GM23338 (cell line): ENCODE measurements around the gene ZBBX.
A peak's percentile ranks its signal among the peaks of the same experiment; 100 is the strongest.

Source experiments
- CTCF ChIP-seq, 2 experiments: fragments of 200-600 bp in 1 of 2; sonication (generic) in 1 of 2; conservative IDR thresholded peaks; 2 replicates each; pipeline versions ENCODE4 v1.5.1 to v1.6.1; 2016 to 2017; ENCODE audit warnings: antibody characterized with exemption in 2 of 2, low read depth in 2 of 2, mild to moderate bottlenecking in 2 of 2, moderate library complexity in 1 of 2
- EZH2 ChIP-seq: fragments of 200-600 bp; sonication (generic); IDR thresholded peaks from one replicate; pipeline ENCODE4 v1.8.0; 2017; ENCODE audit warnings: antibody characterized with exemption, mild to moderate bottlenecking, low read depth; ENCODE audit not compliant: unreplicated experiment
- EZH2phosphoT487 ChIP-seq: fragments of 200-600 bp; sonication (generic); IDR thresholded peaks from one replicate; pipeline ENCODE4 v1.8.1; 2018; ENCODE audit warnings: antibody characterized with exemption; ENCODE audit not compliant: unreplicated experiment
- JUNB ChIP-seq: IDR thresholded peaks from one replicate; pipeline ENCODE4 v1.6.1; 2016; ENCODE audit warnings: antibody characterized with exemption; ENCODE audit not compliant: unreplicated experiment
- NANOG ChIP-seq: IDR thresholded peaks from 2 replicates; pipeline ENCODE4 v1.6.1; 2016; ENCODE audit warnings: antibody characterized with exemption, borderline replicate concordance
- POLR2AphosphoS5 ChIP-seq: IDR thresholded peaks from 2 replicates; pipeline ENCODE4 v1.6.1; 2016; ENCODE audit warnings: antibody characterized with exemption, low read depth
- REST ChIP-seq: IDR thresholded peaks from one replicate; pipeline ENCODE4 v1.6.1; 2018; ENCODE audit warnings: antibody characterized with exemption; ENCODE audit not compliant: unreplicated experiment
- ZNF331 ChIP-seq: fragments of 250-450 bp; sonication (Bioruptor Pico); IDR thresholded peaks from 2 replicates; pipeline ENCODE4 v1.5.0; 2020; ENCODE audit warnings: low read depth, mild to moderate bottlenecking, moderate library complexity
- TF ChIP-seq, protein P1 (sequence below): fragments of 250-450 bp; sonication (Bioruptor Pico); IDR thresholded peaks from 2 replicates; pipeline ENCODE4 v1.5.0; 2020; ENCODE audit warnings: mild to moderate bottlenecking, moderate library complexity
- TF ChIP-seq, protein P2 (sequence below): IDR thresholded peaks from 2 replicates; pipeline ENCODE4 v1.6.1; 2016; ENCODE audit warnings: antibody characterized with exemption

GRCh38 chr3:167406876-167407492, 26.9 kb upstream of the ZBBX start:
- TF ChIP-seq EZH2phosphoT487: no peak
- peak; percentile 88 to 94 for TF ChIP-seq CTCF (conservative IDR thresholded peaks at IDR 0.05; ENCODE audit: low read depth in 2 of 2)
- TF ChIP-seq POLR2AphosphoS5: no peak
- TF ChIP-seq REST: no peak
- TF ChIP-seq EZH2: no peak
- TF ChIP-seq, protein P1, sequence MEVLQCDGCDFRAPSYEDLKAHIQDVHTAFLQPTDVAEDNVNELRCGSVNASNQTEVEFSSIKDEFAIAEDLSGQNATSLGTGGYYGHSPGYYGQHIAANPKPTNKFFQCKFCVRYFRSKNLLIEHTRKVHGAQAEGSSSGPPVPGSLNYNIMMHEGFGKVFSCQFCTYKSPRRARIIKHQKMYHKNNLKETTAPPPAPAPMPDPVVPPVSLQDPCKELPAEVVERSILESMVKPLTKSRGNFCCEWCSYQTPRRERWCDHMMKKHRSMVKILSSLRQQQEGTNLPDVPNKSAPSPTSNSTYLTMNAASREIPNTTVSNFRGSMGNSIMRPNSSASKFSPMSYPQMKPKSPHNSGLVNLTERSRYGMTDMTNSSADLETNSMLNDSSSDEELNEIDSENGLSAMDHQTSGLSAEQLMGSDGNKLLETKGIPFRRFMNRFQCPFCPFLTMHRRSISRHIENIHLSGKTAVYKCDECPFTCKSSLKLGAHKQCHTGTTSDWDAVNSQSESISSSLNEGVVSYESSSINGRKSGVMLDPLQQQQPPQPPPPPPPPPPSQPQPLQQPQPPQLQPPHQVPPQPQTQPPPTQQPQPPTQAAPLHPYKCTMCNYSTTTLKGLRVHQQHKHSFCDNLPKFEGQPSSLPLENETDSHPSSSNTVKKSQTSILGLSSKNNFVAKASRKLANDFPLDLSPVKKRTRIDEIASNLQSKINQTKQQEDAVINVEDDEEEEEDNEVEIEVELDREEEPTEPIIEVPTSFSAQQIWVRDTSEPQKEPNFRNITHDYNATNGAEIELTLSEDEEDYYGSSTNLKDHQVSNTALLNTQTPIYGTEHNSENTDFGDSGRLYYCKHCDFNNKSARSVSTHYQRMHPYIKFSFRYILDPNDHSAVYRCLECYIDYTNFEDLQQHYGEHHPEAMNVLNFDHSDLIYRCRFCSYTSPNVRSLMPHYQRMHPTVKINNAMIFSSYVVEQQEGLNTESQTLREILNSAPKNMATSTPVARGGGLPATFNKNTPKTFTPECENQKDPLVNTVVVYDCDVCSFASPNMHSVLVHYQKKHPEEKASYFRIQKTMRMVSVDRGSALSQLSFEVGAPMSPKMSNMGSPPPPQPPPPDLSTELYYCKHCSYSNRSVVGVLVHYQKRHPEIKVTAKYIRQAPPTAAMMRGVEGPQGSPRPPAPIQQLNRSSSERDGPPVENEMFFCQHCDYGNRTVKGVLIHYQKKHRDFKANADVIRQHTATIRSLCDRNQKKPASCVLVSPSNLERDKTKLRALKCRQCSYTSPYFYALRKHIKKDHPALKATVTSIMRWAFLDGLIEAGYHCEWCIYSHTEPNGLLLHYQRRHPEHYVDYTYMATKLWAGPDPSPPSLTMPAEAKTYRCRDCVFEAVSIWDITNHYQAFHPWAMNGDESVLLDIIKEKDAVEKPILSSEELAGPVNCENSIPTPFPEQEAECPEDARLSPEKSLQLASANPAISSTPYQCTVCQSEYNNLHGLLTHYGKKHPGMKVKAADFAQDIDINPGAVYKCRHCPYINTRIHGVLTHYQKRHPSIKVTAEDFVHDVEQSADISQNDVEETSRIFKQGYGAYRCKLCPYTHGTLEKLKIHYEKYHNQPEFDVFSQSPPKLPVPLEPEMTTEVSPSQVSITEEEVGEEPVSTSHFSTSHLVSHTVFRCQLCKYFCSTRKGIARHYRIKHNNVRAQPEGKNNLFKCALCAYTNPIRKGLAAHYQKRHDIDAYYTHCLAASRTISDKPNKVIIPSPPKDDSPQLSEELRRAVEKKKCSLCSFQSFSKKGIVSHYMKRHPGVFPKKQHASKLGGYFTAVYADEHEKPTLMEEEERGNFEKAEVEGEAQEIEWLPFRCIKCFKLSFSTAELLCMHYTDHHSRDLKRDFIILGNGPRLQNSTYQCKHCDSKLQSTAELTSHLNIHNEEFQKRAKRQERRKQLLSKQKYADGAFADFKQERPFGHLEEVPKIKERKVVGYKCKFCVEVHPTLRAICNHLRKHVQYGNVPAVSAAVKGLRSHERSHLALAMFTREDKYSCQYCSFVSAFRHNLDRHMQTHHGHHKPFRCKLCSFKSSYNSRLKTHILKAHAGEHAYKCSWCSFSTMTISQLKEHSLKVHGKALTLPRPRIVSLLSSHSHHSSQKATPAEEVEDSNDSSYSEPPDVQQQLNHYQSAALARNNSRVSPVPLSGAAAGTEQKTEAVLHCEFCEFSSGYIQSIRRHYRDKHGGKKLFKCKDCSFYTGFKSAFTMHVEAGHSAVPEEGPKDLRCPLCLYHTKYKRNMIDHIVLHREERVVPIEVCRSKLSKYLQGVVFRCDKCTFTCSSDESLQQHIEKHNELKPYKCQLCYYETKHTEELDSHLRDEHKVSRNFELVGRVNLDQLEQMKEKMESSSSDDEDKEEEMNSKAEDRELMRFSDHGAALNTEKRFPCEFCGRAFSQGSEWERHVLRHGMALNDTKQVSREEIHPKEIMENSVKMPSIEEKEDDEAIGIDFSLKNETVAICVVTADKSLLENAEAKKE (CRISPR knock-in tag): no peak
- TF ChIP-seq ZNF331: no peak
- no peak for TF ChIP-seq JUNB
- TF ChIP-seq, protein P2, sequence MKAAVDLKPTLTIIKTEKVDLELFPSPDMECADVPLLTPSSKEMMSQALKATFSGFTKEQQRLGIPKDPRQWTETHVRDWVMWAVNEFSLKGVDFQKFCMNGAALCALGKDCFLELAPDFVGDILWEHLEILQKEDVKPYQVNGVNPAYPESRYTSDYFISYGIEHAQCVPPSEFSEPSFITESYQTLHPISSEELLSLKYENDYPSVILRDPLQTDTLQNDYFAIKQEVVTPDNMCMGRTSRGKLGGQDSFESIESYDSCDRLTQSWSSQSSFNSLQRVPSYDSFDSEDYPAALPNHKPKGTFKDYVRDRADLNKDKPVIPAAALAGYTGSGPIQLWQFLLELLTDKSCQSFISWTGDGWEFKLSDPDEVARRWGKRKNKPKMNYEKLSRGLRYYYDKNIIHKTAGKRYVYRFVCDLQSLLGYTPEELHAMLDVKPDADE: no peak
- no peak for TF ChIP-seq NANOG
